Bronchus fibroblast of lung (primary cell): ENCODE measurements around the gene PTCD1. TPM values are rescaled to one million over a fixed set of nuclear protein-coding genes. Genes with fewer than 3 reads are reported as not detected.

Source experiments
- total RNA-seq: library from RNA; depleted of rRNA; stranded (reverse); fragments of >200 nt; gene quantifications from 2 replicates; pipeline ENCODE4 v1.2.3, GENCODE V29; 2015

PTCD1 gene, protein sequence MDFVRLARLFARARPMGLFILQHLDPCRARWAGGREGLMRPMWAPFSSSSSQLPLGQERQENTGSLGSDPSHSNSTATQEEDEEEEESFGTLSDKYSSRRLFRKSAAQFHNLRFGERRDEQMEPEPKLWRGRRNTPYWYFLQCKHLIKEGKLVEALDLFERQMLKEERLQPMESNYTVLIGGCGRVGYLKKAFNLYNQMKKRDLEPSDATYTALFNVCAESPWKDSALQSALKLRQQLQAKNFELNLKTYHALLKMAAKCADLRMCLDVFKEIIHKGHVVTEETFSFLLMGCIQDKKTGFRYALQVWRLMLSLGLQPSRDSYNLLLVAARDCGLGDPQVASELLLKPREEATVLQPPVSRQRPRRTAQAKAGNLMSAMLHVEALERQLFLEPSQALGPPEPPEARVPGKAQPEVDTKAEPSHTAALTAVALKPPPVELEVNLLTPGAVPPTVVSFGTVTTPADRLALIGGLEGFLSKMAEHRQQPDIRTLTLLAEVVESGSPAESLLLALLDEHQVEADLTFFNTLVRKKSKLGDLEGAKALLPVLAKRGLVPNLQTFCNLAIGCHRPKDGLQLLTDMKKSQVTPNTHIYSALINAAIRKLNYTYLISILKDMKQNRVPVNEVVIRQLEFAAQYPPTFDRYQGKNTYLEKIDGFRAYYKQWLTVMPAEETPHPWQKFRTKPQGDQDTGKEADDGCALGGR
- 4.3 and 4.4 TPM in 2 replicates for total RNA-seq

DNA sequence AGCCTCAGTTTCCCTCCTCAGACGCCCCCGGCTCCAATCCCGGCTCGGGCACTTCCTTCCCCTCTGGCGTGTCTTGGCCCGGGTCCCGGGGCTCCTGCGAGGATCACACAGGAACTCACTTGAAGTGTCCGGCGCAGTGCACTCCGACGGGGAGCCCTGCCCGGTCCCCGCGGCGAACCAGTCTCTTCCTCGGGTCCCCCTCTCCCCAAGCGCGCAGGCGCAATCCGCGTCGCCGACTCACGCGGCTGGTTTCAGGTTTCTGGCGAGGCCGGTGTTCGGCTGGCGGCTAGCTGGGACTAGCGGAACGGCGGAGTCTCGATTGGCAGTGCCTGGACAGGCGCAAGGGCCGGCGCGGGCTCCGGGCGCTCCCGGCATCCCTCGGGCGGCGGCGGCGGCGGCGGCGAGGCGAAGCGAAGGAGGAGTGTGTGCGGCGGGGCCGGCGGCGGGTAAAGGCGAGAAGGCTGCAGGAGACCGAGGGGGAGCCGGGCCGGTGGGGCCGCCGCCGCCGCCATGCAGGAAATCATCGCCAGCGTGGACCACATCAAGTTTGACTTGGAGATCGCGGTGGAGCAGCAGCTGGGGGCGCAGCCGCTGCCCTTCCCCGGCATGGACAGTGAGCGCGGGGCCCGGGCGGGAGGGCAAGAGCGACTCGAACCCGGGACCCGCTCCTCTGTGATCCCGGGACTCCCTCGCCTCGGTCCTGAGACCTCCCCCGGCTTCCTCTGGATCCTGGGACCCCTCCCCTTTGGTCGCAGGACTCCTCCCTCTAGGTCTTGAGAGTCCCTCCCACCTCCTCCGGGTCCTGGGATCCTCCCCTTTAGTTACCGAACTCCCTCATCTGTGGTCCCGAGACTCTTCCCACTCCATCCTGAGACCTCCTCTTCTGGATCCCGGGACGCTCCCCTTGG, at the start of gene PTCD1, which contains the start of gene CPSF4:
Gene PTCD1, minus strand, starts transcription at position 226 of the 908 bp plus-strand sequence. CDS start 3,556 bp downstream, outside the sequence.
Gene CPSF4, plus strand, starts transcription at position 371 of the 908 bp plus-strand sequence. Its CDS starts 140 bp downstream, at position 511.

DNA sequence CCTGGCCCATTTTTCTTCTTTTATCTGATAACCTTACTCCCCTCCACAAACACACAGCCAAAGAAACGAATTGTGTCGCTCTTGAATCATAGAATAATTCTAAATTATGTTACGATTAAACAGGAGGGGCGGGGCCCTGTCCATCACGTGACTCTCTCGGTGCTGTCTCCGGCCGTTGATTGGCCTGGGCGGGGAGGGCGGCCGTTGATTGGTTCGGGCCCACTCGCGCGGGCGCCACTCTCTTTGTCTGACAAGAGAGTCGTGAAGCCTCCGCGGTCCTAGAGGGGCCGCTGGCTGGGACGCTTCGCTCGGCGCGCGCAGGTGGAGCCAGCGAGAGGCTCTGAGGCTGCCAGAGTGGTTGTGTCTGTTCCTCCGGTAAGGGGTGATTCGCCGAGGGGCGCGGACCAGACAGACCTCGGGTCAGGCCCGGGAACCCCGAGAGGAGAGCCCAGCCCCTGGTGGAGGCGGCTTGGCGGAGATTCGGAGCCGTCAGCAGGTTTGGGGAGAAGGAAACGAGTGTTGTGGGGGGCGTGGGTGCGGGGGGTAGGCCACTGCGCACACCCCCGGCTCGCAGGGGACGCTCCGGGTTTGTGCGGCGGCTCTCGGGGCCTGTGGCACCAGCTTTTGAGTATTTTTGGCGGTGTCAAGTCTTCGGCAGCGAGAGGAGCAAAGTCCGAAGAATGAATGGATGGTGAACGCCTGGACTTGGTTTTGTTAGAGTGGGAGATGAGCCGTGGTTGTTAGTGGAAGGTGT, 34.1 kb upstream of the PTCD1 start, which contains the start of gene ZNF789:
Gene ZNF789, plus strand, starts transcription at position 330 of the 754 bp plus-strand sequence. CDS start 3,567 bp downstream, outside the sequence.

DNA sequence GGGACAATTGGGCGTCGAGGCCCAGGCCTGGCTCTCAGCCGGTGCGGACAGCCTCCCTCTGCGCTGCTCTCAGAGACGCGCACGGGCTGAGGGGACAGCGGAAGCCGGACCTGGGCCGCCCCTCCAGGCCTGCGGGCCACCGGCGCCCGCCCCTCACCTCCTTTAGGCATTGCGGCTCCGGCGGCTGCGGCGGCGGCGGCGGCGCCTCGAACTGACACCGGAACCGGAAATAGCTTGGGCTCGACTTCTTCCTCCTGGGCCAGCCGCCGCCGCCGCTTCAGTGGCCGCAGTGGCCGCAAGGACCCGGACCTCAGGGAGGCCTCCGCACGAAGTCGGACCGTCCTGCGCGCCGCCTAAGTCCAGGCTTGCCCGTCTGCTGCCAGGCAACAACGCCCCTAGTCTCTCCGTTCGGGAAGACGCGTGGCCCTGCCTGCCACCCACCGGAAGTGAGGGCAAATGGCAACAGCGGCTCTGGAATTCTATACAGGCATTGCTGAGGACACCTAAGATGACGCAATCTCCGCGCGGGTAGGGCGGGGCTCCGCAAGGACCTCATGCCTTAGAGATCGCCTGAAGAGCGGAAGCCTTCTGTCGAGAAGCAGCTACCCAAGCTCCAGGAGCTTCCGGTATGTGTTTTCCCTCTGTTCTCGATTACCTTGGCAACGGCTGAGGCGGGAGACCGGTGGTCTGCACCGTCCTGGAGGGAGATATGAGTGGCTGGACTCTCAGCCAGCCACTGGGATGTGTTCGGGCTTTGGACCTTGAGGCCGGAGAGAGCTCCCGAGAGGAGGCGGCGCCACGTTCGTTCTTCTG, 30.0 kb downstream of the PTCD1 start, which contains the start of the genes BUD31 and PDAP1:
Gene BUD31, plus strand, starts transcription at position 591 of the 813 bp plus-strand sequence. CDS start 2,124 bp downstream, outside the sequence.
Gene PDAP1, minus strand, starts transcription at position 219 of the 813 bp plus-strand sequence. Its CDS starts 49 bp downstream, at position 170.

DNA sequence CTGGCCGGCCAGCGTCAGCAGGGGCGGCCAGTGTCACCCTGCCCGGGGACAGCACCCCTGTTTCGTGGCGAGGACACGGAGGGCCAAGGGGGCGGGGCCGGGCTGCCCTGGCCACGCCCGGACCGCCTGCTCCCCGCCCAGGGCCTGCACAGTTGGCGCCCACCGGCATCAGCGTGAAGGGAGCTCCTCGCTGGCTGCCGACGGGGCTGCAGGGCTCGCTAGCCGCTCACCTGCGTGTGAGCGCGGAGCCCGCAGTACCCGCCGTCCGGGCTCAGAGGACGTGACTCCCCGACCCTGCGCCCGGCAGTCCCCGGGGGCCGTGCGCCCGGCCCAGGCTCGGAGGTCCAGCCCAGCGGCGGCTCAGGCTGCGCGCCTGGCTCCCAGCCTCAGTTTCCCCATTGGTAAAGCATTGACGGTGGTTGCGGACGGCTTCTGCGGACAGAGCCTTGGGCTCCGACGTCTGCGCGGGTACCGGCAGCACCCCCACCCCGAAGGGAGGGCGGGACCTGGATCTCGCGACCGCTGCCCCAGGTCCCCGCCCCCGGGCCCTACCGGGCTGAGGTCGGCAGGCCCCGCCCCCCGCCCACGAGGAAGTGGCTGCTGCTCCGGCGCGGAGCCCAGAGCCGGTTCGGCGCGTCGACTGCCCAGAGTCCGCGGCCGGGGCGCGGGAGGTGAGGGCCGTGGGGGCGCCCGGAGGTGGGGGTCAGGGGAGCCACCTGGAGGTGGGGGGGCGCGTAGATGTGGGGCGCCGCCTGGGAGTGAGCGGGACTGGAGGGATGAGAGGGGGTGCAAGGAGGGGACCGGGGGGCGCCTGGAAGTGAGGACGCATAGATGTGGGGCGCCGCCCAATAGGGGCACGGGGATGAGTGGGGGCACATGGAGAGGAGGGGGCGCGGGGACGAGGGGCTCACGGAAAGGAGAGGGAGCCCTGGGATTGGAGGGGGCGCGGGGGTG, 64.2 kb downstream of the PTCD1 start, which contains the start of gene ARPC1B:
Gene ARPC1B, plus strand, starts transcription at position 620 of the 954 bp plus-strand sequence. CDS start 10,985 bp downstream, outside the sequence.

Other genes with a start within 250 kb of the PTCD1 start
- gene KPNA7, start 230.7 kb downstream of the PTCD1 start, total RNA-seq = not detected in 2 replicates
- under 0.01 TPM in 1 of 2 replicates, not detected in the other for gene MYH16, start 166.0 kb downstream of the PTCD1 start, total RNA-seq
- 260 and 302 TPM in 2 replicates for gene ARPC1A, start 112.9 kb downstream of the PTCD1 start, total RNA-seq
- gene ARPC1B, start 64.1 kb downstream of the PTCD1 start, total RNA-seq = 288 and 293 TPM in 2 replicates
- gene PDAP1, start 30.2 kb downstream of the PTCD1 start, total RNA-seq = 122 and 204 TPM in 2 replicates
- 127 and 130 TPM in 2 replicates for gene BUD31, start 29.8 kb downstream of the PTCD1 start, total RNA-seq
- 29.4 and 31.3 TPM in 2 replicates for gene CPSF4, start 145 bp upstream of the PTCD1 start, total RNA-seq
- gene ATP5MF, start 27.4 kb upstream of the PTCD1 start, total RNA-seq = 2,573 and 3,117 TPM in 2 replicates
- gene ZNF789, start 34.1 kb upstream of the PTCD1 start, total RNA-seq = 4.7 and 5.8 TPM in 2 replicates
- gene ZNF394, start 61.5 kb upstream of the PTCD1 start, total RNA-seq = 10.3 and 10.4 TPM in 2 replicates
- gene ZKSCAN5, start 65.9 kb upstream of the PTCD1 start, total RNA-seq = 7.9 and 8.5 TPM in 2 replicates
- gene FAM200A, start 113.3 kb upstream of the PTCD1 start, total RNA-seq = 4.4 and 4.9 TPM in 2 replicates
- 45.1 and 51.9 TPM in 2 replicates for gene ZNF655, start 119.8 kb upstream of the PTCD1 start, total RNA-seq
- gene TMEM225B, start 159.5 kb upstream of the PTCD1 start, total RNA-seq = 0.17 and 0.59 TPM in 2 replicates
- gene ZSCAN25, start 178.1 kb upstream of the PTCD1 start, total RNA-seq = 4.6 and 4.7 TPM in 2 replicates
- gene CYP3A5, start 241.2 kb upstream of the PTCD1 start, total RNA-seq = 0.15 TPM in 1 of 2 replicates, not detected in the other